ENCODE data around the gene ATAD3C.
"Not testable (repeated sequence)": the region's sequence is repeated elsewhere in the genome, so short reads cannot be mapped to it uniquely, and the experiment has no call there.

ATAD3C gene

DNA sequence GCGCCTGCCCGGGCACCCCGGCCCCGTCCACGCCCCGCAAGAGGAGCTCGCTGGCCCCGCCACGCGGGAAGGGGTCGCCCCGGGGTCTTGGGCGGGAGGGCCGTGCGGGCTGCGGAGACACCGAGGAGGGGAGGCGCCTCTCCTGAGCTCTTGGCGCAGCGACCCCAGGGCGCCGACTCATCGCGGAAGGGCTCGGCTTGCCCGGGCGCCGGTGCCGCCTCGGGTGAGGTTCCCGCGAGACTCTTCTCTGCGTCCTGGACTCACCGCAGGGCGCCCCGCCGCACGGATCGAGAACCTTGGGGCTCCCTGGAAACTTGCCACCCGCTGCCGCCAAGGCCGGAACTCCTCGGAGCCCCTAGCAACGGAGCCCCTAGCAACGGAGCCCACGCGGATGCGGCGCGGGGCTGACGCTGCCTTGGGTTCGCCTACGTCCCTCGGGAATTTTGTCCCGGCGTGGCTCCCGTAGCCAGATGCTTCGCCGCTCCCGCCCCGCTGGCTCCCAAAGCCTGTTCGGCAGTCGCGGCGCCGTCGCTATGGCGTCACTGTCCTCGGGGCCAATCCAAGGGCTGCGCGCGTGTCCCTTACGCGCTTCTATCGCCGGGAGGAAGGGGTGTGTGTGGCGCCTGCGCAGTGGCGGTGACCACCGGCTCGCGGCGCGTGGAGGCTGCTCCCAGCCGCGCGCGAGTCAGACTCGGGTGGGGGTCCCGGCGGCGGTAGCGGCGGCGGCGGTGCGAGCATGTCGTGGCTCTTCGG lies 62.2 kb downstream of the ATAD3C start, which contains the start of gene ATAD3A:
Gene ATAD3A, plus strand, starts transcription at position 630 of the 753 bp plus-strand sequence. Its CDS starts 107 bp downstream, at position 737.
- DNase-seq: peak; percentile 99

DNA sequence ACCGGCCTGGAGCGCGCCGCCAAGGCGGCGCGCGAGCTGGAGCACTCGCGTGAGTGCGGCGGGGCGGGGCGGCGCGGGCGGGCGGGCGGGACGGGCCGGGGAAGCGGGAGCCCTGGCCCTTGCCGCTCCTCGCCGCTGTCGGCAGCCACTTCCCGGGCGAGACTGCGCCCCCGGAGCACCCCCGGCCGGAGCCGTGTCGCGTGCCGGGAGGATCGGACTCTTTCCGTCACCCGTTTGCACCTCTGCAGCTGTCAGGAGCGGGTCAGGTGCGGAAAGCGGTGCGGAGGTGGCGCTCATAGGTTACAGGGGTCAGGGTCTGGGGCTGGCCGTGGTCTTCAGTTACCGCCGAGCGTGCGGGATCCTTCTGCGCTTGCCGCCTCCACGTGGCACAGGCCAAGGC lies 62.9 kb downstream of the ATAD3C start:
- DNase-seq: not testable (repeated sequence)

DNA sequence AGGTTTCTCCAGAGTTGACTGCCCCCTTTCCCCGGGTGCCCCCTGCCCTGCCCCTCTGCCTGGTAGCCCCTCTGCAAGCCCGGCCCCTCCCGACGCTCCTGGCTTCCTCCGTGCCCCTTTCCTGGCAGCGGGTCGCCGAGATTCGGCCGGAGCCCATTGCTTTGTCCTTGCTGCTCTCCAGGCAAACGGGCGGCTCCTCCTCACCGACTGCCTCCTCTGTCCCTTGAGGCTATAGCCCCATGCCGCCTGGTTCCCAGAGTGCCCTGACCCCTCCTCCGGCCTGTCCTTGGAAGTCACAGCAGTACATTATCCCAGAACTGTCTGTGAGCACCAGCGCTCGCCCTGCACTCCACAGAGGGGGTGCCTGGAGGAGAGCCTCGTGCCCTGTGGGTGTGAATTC lies 64.2 kb downstream of the ATAD3C start:
- DNase-seq: not testable (repeated sequence)

DNA sequence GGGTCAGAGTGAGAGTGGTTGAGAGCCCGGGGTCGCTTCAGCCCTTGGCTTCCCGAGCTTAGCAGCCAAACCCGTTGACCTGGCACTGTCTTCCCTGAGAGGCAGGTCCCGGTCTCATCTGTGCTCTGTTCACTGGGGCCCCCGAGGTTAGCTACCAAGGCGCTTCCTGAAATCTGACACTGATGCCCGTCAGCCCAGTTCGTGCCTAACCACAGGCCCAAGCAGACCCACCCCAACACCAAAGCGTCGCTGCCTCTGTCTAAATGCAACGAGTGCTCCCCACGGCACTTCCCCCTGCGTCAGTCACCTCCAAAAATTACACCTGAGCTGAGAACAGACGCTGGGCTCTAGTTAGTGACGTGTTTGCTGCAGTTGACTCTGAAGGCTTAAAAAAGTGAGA lies 64.9 kb downstream of the ATAD3C start:
- DNase-seq: not testable (repeated sequence)

DNA sequence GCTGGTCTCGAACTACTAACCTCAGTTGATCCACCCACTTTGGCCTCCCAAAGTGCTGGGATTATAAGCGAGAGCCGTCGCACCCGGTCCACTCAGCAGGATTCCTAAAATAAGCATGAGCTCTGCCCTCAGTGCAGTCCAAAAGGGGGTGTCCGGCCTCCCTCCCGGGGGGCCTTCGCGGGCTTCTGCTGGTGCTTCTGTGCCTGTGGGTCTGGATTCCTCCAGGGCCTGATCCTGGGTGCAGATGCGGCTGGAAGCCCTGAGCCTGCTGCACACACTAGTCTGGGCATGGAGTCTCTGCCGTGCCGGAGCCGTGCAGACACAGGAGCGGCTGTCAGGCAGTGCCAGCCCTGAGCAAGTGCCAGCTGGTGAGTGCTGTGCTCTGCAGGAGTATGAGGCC lies 67.4 kb downstream of the ATAD3C start:
- DNase-seq: not testable (repeated sequence)

DNA sequence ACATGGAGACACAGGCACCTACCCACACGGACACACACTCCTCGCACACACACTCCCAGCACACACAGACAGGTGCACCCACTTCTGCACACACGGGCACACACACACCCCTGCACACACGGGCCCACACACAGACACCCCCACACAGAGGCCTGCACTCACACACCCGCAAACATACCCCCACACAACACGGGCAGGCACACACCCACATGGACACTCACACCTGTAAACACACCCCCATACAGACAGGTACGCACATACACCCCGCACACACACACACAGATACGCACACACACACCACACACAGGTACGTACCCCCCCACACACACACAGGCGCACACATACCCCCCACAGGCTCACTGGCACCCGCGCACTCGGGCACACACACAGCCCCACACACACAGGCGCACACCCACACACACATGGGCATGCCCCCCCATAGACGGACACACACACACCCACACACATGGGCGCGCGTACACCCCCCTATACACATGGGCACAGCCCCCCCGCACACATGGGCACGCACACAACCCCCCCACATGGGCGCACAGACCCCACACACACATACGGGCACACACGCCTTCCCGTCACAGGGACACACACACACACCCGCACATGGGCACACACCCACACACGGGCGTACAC lies 68.6 kb downstream of the ATAD3C start:
- DNase-seq: no peak

DNA sequence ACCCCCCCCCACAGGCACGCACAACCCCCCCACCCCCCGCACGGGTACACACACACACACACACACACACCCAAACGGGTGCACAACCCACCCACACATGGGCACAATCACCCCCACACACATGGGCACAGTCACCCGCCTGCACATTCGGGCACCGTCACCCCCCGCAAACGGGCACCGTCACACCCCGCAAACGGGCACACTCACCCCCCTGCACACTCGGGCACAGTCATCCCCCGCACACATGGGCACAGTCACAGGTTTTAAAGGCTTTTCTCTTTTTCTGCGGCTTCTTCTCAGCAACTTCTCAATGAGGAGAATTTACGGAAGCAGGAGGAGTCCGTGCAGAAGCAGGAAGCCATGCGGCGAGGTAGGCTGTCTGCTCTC lies 69.1 kb downstream of the ATAD3C start:
- DNase-seq: not testable (repeated sequence)

Measured in RPMI8226 (cell line).